GM18873 (cell line): ENCODE results near the gene MARCHF10.

Experiments used
- ATAC-seq: cut with Tn5 transposase; IDR thresholded peaks from one replicate; pipeline ENCODE4 v1.9.1; 2021; ENCODE audit warnings: mild to moderate bottlenecking, moderate library complexity, moderate number of reproducible peaks; ENCODE audit not compliant: unreplicated experiment, low FRiP score

The MARCHF10 gene

DNA sequence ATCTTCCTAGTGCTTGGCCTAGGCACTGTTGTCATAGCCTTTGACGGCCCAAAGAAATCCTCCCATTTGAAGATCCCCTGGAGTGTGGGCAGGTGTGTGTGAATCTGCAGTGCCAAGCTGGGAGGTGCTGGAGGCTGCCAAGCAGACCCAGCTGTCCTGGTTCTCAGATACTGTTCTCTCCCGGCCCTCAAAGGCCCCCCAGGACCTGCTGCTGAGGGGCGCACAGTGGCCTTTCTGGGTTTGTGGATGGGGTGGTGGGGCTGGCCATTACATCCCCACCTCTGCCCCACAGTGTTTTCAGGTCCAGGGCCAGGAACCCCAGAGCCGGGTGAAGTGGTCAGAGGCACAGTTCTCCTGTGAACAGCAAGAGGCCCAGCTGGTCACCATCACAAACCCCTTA is 120.1 kb downstream of the MARCHF10 start:
- ATAC-seq: no peak

- ATAC-seq: no peak
Measured at GRCh38 chr17:62684179-62684578, 123.9 kb downstream of the MARCHF10 start.

GRCh38 chr17:62681939-62682381 is 126.2 kb downstream of the MARCHF10 start:
- ATAC-seq: no peak

DNA sequence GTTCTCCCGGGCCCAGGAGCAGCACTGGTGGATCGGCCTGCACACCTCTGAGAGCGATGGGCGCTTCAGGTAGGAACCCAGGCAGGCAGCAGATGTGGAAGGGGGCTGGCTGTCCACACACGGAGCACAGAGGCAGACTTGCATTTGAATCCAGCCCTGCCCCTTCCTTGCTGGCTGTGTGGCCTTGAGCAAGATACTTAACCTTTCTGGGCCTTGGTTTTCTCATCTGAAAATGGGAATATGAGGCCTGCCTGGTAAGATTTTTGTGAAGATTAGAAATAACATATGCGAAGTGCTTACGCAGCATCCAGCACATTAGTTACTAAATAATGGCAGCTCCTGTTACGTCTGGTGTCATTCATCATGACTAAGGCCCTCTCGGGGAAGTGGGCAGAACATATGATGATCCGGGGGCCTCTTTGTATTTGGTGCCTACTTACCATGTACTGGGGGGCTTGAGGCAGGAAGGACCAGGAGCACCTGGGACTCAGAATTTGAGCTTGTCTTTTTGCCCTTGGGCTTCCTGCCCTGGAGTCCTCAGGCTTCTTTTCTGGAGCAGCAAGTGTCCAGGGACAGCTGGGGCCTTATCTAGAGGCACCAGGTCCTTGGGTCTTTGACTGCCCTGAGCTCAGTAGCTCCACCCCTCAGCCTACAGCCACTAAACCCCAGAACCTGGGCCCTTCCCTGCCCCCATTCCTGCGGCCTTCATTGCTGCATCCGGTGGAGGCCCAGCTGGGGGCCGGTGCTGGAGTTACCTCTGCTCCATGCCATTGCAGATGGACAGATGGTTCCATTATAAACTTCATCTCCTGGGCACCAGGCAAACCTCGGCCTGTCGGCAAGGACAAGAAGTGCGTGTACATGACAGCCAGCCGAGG is 126.8 kb downstream of the MARCHF10 start:
- ATAC-seq: no peak

- ATAC-seq: no peak
Measured at GRCh38 chr17:62680541-62681052, 127.5 kb downstream of the MARCHF10 start.

- ATAC-seq: no peak
Measured at GRCh38 chr17:62679866-62680377, 128.2 kb downstream of the MARCHF10 start.

- ATAC-seq: no peak
Measured at GRCh38 chr17:62678214-62678919, 129.7 kb downstream of the MARCHF10 start.

- ATAC-seq: no peak
Measured at GRCh38 chr17:62676952-62677596, 131.0 kb downstream of the MARCHF10 start.

- ATAC-seq: no peak
Measured at GRCh38 chr17:62676231-62676943, 131.7 kb downstream of the MARCHF10 start.

DNA sequence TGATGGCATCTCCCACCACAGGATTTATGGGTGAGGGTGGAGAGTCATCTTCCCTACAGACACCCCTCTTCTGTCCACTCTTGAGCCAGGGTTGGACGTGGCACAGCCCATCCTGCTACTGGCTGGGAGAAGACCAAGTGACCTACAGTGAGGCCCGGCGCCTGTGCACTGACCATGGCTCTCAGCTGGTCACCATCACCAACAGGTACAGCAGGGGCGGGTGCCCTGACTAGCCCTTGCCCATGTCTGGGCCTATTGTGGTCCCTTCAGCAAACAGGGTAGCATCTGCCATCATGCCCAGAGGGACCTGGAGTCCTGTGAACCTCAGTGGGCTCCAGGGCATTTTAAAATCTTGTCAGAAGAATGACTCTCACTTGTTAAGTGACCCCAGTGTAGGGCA is 132.4 kb downstream of the MARCHF10 start:
- ATAC-seq: no peak

DNA sequence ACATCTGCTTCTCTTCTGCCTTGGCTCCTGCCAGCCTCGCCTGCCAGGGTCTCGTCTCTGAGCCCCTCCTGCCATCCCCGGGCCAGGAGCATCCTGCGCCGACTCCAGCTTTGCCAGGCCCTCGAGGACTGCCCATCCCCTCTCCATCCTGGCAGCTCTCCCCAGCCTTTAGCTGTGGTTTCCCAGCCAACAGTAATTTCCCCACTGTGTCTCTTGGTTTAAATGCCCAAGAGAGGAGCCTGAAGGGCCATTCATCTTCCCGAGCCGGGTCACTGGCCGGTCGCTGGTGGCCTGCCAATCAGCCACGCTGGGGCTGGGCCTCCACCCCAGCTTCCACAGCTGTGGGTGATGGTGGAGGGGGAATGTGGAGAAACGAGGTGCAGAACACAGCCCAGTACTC is 132.9 kb downstream of the MARCHF10 start:
- ATAC-seq: no peak

DNA sequence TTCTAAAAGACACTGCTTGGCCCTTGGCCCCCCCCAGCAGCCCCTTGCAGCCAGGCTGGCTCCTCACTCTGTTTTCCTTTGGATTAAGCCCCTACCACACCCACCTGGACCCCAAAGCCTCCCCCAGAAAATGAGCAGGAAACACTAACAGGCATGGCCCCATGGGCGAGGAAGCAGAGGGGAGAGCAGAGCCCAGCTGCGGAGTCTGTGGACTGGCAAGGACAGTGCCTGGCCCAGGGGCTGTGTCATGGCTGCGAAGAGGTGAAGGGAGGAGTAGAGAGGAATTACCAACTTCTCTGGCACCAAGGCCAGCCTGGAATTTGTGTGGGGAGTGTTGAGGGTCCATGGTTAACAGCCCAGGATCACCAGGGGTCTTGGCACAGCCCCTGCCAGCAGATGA is 133.3 kb downstream of the MARCHF10 start:
- no peak for ATAC-seq

GRCh38 chr17:62674363-62674739 is 133.8 kb downstream of the MARCHF10 start:
- no peak for ATAC-seq

GRCh38 chr17:62673614-62674362 is 134.3 kb downstream of the MARCHF10 start:
- no peak for ATAC-seq

DNA sequence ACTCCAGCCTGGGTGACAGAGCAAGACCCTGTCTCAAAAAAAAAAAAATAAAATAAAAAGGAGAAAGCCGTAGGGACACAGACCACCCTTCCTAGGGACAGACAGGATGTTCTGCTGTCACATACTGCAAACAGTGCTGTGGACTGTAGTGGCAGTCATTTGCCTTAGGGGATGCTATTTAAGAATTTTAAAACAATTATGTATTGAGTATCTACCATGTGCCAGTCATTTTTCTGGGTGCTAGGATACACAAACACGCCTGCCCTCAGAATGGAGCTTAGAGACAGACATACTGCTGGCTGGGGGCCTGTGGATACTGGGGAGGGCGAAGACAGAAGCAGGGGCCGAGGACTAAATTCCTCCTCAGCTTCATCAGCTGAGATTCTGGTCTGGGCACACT is 135.2 kb downstream of the MARCHF10 start:
- ATAC-seq: no peak

- ATAC-seq: no peak
Measured at GRCh38 chr17:62671553-62671952, 136.6 kb downstream of the MARCHF10 start.

DNA sequence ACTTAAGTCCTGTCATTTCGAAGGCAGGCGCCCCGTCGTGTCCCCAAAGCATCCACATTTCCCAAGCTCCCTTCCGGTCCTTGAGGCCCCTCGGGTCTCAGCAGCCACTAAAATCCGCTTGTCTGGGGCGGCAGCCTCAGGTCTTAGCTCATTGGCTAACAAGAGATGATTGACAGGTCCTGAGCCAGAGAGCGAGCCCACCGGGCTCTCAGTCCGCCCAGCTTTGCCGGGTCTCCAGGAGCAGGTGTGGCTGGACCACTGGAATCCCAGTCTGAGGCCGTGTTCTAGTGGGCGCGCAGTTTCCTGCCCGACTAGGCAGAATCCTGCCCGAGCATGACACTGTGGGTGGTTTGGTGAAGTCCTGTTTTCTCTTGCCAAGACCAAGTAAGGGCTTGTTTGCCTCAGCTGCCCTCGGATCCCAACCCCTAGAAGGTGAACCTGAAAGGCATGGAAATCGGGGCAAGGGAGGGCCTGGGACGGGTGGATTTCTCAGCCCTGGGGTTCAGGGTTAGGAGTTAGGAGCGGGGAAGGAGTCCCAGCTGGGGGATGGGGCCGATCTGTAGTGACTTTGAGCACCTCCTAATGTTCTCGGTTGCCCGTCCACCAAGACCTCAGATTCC is 137.8 kb downstream of the MARCHF10 start:
- ATAC-seq: no peak

- ATAC-seq: no peak
Measured at GRCh38 chr17:62668091-62668804, 139.9 kb downstream of the MARCHF10 start.
